ENCODE measurements around the gene PARD3B.
"Not testable (repeated sequence)": the region's sequence is repeated elsewhere in the genome, so short reads cannot be mapped to it uniquely, and the experiment has no call there.

The PARD3B gene

GRCh38 chr2:204550751-204551511 is 5.7 kb downstream of the PARD3B start:
- DNase-seq (ENCODE audit: low spot score): no peak
- in situ Hi-C loops (cut with MboI; ENCODE audit: low sequenced_read_pairs, unreplicated experiment): no loop called here
- TF ChIP-seq CTCF (IDR thresholded peaks at IDR 0.05; ENCODE audit: borderline replicate concordance, control extremely low read depth, extremely low read depth, insufficient read depth, missing control alignments): no peak

GRCh38 chr2:204551512-204551863 is 6.2 kb downstream of the PARD3B start:
- DNase-seq (ENCODE audit: low spot score): no peak
- in situ Hi-C loops (cut with MboI; ENCODE audit: low sequenced_read_pairs, unreplicated experiment): no loop called here
- no peak for TF ChIP-seq CTCF (IDR thresholded peaks at IDR 0.05; ENCODE audit: borderline replicate concordance, control extremely low read depth, extremely low read depth, insufficient read depth, missing control alignments)

- DNase-seq (ENCODE audit: low spot score): no peak
- TF ChIP-seq CTCF (IDR thresholded peaks at IDR 0.05; ENCODE audit: borderline replicate concordance, control extremely low read depth, extremely low read depth, insufficient read depth, missing control alignments): no peak
- in situ Hi-C loops (cut with MboI; ENCODE audit: low sequenced_read_pairs, unreplicated experiment): no loop called here
Measured at GRCh38 chr2:204557604-204558003, 12.3 kb downstream of the PARD3B start.

GRCh38 chr2:204559358-204559757 is 14.1 kb downstream of the PARD3B start:
- in situ Hi-C loops (cut with MboI; ENCODE audit: low sequenced_read_pairs, unreplicated experiment); DNase-seq (ENCODE audit: low spot score): not testable (repeated sequence)

- no peak for DNase-seq (ENCODE audit: low spot score)
- no peak for TF ChIP-seq CTCF (IDR thresholded peaks at IDR 0.05; ENCODE audit: borderline replicate concordance, control extremely low read depth, extremely low read depth, insufficient read depth, missing control alignments)
- in situ Hi-C loops (cut with MboI; ENCODE audit: low sequenced_read_pairs, unreplicated experiment): no loop called here
Measured at GRCh38 chr2:204560902-204561301, 15.6 kb downstream of the PARD3B start.

GRCh38 chr2:204561771-204562170 is 16.5 kb downstream of the PARD3B start:
- in situ Hi-C loops (cut with MboI; ENCODE audit: low sequenced_read_pairs, unreplicated experiment): no loop called here
- DNase-seq (ENCODE audit: low spot score): no peak
- TF ChIP-seq CTCF (IDR thresholded peaks at IDR 0.05; ENCODE audit: borderline replicate concordance, control extremely low read depth, extremely low read depth, insufficient read depth, missing control alignments): no peak

- no peak for TF ChIP-seq CTCF (IDR thresholded peaks at IDR 0.05; ENCODE audit: borderline replicate concordance, control extremely low read depth, extremely low read depth, insufficient read depth, missing control alignments)
- no peak for DNase-seq (ENCODE audit: low spot score)
- in situ Hi-C loops (cut with MboI; ENCODE audit: low sequenced_read_pairs, unreplicated experiment): no loop called here
Measured at GRCh38 chr2:204566439-204566838, 21.2 kb downstream of the PARD3B start.

Measured in GM13976 (cell line).